LNCAP (cell line): ENCODE data around the gene RNF123.

Source experiments
- TF ChIP-seq, protein P1 (sequence below): fragments of 450-650 bp; IDR thresholded peaks from 2 replicates; pipeline ENCODE4 v1.5.1; 2017; ENCODE audit warnings: mild to moderate bottlenecking

Gene RNF123

GRCh38 chr3:49727154-49727923 is 38.0 kb downstream of the RNF123 start:
- TF ChIP-seq, protein P1, sequence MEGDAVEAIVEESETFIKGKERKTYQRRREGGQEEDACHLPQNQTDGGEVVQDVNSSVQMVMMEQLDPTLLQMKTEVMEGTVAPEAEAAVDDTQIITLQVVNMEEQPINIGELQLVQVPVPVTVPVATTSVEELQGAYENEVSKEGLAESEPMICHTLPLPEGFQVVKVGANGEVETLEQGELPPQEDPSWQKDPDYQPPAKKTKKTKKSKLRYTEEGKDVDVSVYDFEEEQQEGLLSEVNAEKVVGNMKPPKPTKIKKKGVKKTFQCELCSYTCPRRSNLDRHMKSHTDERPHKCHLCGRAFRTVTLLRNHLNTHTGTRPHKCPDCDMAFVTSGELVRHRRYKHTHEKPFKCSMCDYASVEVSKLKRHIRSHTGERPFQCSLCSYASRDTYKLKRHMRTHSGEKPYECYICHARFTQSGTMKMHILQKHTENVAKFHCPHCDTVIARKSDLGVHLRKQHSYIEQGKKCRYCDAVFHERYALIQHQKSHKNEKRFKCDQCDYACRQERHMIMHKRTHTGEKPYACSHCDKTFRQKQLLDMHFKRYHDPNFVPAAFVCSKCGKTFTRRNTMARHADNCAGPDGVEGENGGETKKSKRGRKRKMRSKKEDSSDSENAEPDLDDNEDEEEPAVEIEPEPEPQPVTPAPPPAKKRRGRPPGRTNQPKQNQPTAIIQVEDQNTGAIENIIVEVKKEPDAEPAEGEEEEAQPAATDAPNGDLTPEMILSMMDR, result no peak

GRCh38 chr3:49727924-49728361 is 38.6 kb downstream of the RNF123 start:
- TF ChIP-seq, protein P1, result no peak

DNA sequence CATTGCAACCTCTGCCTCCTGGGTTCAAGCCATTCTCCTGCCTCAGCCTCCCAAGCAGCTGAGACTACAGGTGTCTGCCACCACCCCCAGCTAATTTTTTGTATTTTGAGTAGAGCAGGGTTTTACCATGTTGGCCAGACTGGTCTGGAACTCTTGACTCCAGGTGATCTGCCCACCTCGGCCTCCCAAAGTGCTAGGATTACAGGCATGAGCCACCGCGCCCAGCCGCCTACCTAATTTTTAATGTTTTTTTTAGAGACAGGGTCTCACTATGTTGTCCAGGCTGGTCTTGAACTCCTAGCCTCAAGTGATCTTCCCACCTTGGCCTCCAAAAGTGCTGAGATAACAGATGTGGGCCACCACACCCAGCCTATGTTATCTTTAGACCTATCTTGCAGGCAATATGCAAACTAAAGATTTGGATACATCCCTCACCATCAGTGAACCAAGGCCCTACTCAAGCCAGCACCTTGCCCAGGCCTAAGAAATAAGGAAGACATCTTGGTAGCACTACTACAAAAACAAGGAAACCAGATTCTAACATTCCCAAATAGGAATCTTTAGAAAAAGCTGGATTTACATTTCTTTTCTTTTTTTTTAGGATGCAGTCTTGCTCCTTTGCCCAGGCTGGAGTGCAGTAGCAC is 40.7 kb downstream of the RNF123 start:
- TF ChIP-seq, protein P1, result no peak

GRCh38 chr3:49732597-49732996 is 43.2 kb downstream of the RNF123 start:
- TF ChIP-seq, protein P1, result no peak

DNA sequence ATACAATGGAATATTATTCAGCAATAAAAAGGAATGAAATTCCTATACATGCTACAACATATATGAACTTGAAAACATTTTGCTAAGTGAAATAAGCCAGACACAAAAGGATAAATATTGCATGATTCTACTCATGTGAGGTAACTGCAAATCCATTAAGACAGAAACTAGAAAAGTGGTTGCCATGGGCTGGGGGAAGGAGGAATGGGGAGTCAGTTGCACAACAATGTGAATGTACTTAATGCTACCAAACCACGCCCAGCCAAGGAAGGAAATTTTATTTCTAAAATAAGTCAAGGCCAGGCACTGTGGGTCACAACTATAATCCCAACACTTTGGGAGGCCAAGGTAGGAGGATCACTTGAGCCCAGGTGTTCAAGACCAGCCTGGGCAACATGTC is 44.2 kb downstream of the RNF123 start:
- TF ChIP-seq, protein P1, result no peak

- TF ChIP-seq, protein P1, result no peak
These were observed 45.4 kb downstream of the RNF123 start for GRCh38 chr3:49734752-49735151.

GRCh38 chr3:49738067-49738713 is 48.8 kb downstream of the RNF123 start:
- TF ChIP-seq, protein P1, result no peak
